ENCODE measurements around the gene ERP27.

The ERP27 gene

GRCh38 chr12:14959463-14959862 lies 21.1 kb upstream of the ERP27 start:
- Histone ChIP-seq H3K27me3 (ENCODE audit: insufficient read depth, insufficient read length) (no peaks in the 10 kb centered on the region), H3K4me3 (ENCODE audit: insufficient read length, low read depth) (no peak overlapping the region), H3K4me1 (ENCODE audit: insufficient read depth, insufficient read length) (peaks cover 4% of the 10 kb centered on the region), H3K9ac (ENCODE audit: insufficient read length, low read depth) (no peak overlapping the region), H3K36me3 (ENCODE audit: insufficient read depth, insufficient read length, low read length) (no peaks in the 10 kb centered on the region), H3K9me3 (ENCODE audit: insufficient read depth, low read length) (no peaks in the 10 kb centered on the region)
- DNase-seq (ENCODE audit: low read depth, low spot score): no peak
- TF ChIP-seq YY1 (IDR thresholded peaks at IDR 0.05; ENCODE audit: insufficient read depth, insufficient read length): no peak
- TF ChIP-seq SUZ12 (IDR thresholded peaks at IDR 0.05; ENCODE audit: extremely low read depth, insufficient read depth, insufficient read length): no peak

DNA sequence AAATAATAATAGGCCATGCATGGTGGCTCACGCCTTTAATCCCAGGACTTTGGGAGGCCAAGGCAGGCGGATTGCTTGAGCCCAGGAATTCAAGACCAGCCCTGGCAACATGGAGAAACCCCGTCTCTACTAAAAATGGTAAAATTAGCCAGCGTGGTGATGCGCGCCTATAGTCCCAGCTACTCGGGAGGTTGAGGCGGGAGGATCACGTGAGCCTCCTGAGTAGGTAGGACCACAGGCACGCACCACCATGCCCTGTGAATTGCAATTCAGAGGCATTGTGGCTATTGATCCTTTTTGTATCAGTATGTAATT lies 20.7 kb upstream of the ERP27 start:
- no peak overlapping the region for H3K9ac ChIP-seq (ENCODE audit: insufficient read length, low read depth)
- no peak for TF ChIP-seq ZNF274 (IDR thresholded peaks at IDR 0.05; ENCODE audit: low read depth, low read length)
- TF ChIP-seq YY1 (IDR thresholded peaks at IDR 0.05; ENCODE audit: insufficient read depth, insufficient read length): no peak
- TF ChIP-seq SUZ12 (IDR thresholded peaks at IDR 0.05; ENCODE audit: extremely low read depth, insufficient read depth, insufficient read length): no peak
- H3K9me3 ChIP-seq (ENCODE audit: insufficient read depth, low read length): no peaks in the 10 kb centered on the region
- peaks cover 4% of the 10 kb centered on the region for H3K4me1 ChIP-seq (ENCODE audit: insufficient read depth, insufficient read length)
- no peak overlapping the region for H3K4me3 ChIP-seq (ENCODE audit: insufficient read length, low read depth)
- DNase-seq (ENCODE audit: low read depth, low spot score): no peak
- H3K27me3 ChIP-seq (ENCODE audit: insufficient read depth, insufficient read length): no peaks in the 10 kb centered on the region
- H3K36me3 ChIP-seq (ENCODE audit: insufficient read depth, insufficient read length, low read length): no peaks in the 10 kb centered on the region

- Histone ChIP-seq H3K36me3 (ENCODE audit: insufficient read depth, insufficient read length, low read length) (no peaks in the 10 kb centered on the region), H3K9me3 (ENCODE audit: insufficient read depth, low read length) (no peaks in the 10 kb centered on the region), H3K9ac (ENCODE audit: insufficient read length, low read depth) (no peak overlapping the region), H3K4me3 (ENCODE audit: insufficient read length, low read depth) (no peak overlapping the region), H3K4me1 (ENCODE audit: insufficient read depth, insufficient read length) (peaks cover 4% of the 10 kb centered on the region), H3K27me3 (ENCODE audit: insufficient read depth, insufficient read length) (no peaks in the 10 kb centered on the region)
- TF ChIP-seq ZNF274 (IDR thresholded peaks at IDR 0.05; ENCODE audit: low read depth, low read length) (no peak), SUZ12 (IDR thresholded peaks at IDR 0.05; ENCODE audit: extremely low read depth, insufficient read depth, insufficient read length) (no peak), YY1 (IDR thresholded peaks at IDR 0.05; ENCODE audit: insufficient read depth, insufficient read length) (no peak)
- DNase-seq (ENCODE audit: low read depth, low spot score): no peak
These were observed 20.2 kb upstream of the ERP27 start for GRCh38 chr12:14958361-14959125.

DNA sequence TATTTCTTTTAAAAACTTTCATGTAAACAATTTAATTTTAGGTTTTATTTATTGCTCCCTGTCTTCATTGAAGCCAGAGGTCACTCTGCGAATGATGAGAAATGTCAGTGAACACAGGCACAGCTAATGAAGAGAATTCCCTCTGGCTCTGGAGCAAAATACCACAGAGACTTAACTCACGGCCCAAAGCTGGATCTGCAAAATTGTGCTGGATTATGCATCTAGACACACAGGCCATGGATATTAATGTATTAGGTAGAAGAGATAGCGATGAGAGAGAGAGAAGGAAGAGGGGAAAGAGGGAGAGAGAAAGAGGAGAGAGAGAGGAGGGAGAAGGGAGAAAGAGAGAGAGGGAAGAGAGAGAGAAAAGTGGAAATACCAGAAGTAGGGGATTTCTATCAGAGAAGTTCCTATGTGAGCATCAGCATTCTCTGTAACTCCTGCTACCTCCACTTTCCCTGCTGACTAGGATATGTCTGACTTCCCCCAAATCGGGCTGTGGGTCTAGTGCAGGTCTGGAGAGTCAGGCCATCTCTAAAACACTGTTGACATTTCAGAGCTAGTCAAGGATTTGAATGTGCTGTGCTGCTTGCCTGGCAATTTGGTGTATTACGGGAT lies 19.3 kb upstream of the ERP27 start:
- H3K36me3 ChIP-seq (ENCODE audit: insufficient read depth, insufficient read length, low read length): no peaks in the 10 kb centered on the region
- H3K4me3 ChIP-seq (ENCODE audit: insufficient read length, low read depth): no peak overlapping the region
- H3K4me1 ChIP-seq (ENCODE audit: insufficient read depth, insufficient read length): peaks cover 4% of the 10 kb centered on the region
- DNase-seq (ENCODE audit: low read depth, low spot score): no peak
- H3K9me3 ChIP-seq (ENCODE audit: insufficient read depth, low read length): no peaks in the 10 kb centered on the region
- no peak for TF ChIP-seq ZNF274 (IDR thresholded peaks at IDR 0.05; ENCODE audit: low read depth, low read length)
- TF ChIP-seq SUZ12 (IDR thresholded peaks at IDR 0.05; ENCODE audit: extremely low read depth, insufficient read depth, insufficient read length): no peak
- TF ChIP-seq YY1 (IDR thresholded peaks at IDR 0.05; ENCODE audit: insufficient read depth, insufficient read length): no peak
- H3K9ac ChIP-seq (ENCODE audit: insufficient read length, low read depth): no peak overlapping the region
- no peaks in the 10 kb centered on the region for H3K27me3 ChIP-seq (ENCODE audit: insufficient read depth, insufficient read length)

DNA sequence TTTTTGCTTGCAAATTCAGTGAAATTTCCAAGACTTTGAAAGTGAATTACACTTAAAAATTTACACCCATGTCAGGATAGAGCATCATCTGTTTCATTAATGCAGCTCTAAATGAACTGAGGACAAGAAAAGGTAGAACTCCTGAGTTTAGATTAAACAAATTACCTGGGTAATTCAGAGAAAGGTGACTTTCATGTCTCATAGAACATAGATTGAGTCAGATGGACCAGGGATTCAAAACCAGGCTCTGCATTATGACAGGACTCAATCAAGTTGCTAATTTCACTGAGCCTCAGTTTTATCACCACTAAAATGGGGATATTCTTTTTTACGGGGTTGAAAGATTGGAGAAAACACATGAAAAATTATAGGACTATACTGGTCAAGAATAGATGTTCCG lies 18.6 kb upstream of the ERP27 start:
- H3K27me3 ChIP-seq (ENCODE audit: insufficient read depth, insufficient read length): no peaks in the 10 kb centered on the region
- no peaks in the 10 kb centered on the region for H3K36me3 ChIP-seq (ENCODE audit: insufficient read depth, insufficient read length, low read length)
- TF ChIP-seq ZNF274 (IDR thresholded peaks at IDR 0.05; ENCODE audit: low read depth, low read length): no peak
- no peak for TF ChIP-seq YY1 (IDR thresholded peaks at IDR 0.05; ENCODE audit: insufficient read depth, insufficient read length)
- no peak for TF ChIP-seq SUZ12 (IDR thresholded peaks at IDR 0.05; ENCODE audit: extremely low read depth, insufficient read depth, insufficient read length)
- H3K9ac ChIP-seq (ENCODE audit: insufficient read length, low read depth): no peak overlapping the region
- H3K4me3 ChIP-seq (ENCODE audit: insufficient read length, low read depth): no peak overlapping the region
- no peak for DNase-seq (ENCODE audit: low read depth, low spot score)
- no peaks in the 10 kb centered on the region for H3K9me3 ChIP-seq (ENCODE audit: insufficient read depth, low read length)
- peaks cover 4% of the 10 kb centered on the region for H3K4me1 ChIP-seq (ENCODE audit: insufficient read depth, insufficient read length)

DNA sequence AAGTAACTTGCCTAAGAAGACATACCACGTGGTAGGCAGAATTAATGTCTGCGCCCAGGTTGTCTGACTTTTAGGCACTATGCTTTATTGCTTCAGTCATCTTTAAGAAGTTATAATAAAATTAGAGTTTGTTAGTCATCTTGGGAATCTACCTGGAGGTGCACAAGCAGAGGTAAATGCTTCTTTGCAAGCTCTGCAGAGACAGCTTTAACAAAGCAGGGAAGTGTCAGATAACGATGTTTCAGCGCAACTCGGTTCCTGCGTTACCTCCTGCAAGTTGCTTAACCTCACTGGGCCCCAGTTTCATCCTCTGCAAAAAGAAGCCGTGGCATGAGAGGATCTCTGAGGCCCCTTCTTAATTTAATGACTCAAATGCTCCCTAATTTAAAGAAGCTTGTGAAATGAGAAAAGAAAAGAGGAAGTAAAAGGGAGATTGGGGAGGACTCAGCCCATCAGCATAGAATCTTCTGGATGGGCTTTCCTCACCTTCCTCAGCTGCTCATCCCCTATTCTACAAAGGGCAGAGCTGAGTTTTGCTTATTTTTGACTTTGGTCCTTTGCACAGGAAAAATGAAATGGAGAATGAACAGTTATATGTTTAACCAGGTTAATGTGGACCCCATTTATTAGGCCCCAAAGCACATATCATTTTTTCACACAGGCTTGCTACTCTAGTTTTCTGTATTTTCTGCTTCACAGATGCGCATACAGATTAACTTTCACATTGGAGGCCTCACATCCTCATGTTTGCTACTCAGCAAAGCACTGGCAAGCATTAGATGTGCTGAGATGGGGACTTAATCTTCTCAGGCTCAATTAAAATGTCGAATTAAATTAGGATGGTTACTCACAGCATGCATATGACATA lies 17.9 kb upstream of the ERP27 start:
- no peak overlapping the region for H3K9ac ChIP-seq (ENCODE audit: insufficient read length, low read depth)
- DNase-seq (ENCODE audit: low read depth, low spot score): no peak
- H3K27me3 ChIP-seq (ENCODE audit: insufficient read depth, insufficient read length): no peaks in the 10 kb centered on the region
- H3K36me3 ChIP-seq (ENCODE audit: insufficient read depth, insufficient read length, low read length): no peaks in the 10 kb centered on the region
- peaks cover 4% of the 10 kb centered on the region for H3K4me1 ChIP-seq (ENCODE audit: insufficient read depth, insufficient read length)
- no peaks in the 10 kb centered on the region for H3K9me3 ChIP-seq (ENCODE audit: insufficient read depth, low read length)
- no peak for TF ChIP-seq SUZ12 (IDR thresholded peaks at IDR 0.05; ENCODE audit: extremely low read depth, insufficient read depth, insufficient read length)
- TF ChIP-seq YY1 (IDR thresholded peaks at IDR 0.05; ENCODE audit: insufficient read depth, insufficient read length): no peak
- no peak for TF ChIP-seq ZNF274 (IDR thresholded peaks at IDR 0.05; ENCODE audit: low read depth, low read length)
- no peak overlapping the region for H3K4me3 ChIP-seq (ENCODE audit: insufficient read length, low read depth)

DNA sequence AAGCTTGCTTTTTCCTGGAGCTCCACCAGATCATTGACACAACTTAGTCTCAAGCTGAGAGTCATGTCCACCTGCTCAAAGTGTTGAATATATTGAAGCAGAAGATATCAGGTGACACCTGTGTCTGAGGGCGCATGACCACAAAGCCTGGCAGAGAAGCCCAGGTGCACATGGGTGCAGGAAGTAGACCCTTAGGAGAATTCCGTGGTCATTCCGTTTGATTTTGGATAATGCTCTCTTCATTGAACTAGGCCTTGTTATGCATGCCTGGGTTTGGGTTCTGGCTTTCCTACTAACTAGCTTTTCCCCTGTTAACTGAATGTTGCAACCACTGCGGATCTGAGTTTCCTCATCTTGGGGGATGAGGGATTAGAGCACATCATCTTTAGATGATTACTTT lies 15.9 kb upstream of the ERP27 start:
- H3K9ac ChIP-seq (ENCODE audit: insufficient read length, low read depth): no peak overlapping the region
- H3K36me3 ChIP-seq (ENCODE audit: insufficient read depth, insufficient read length, low read length): no peaks in the 10 kb centered on the region
- H3K4me3 ChIP-seq (ENCODE audit: insufficient read length, low read depth): no peak overlapping the region
- H3K9me3 ChIP-seq (ENCODE audit: insufficient read depth, low read length): no peaks in the 10 kb centered on the region
- no peaks in the 10 kb centered on the region for H3K4me1 ChIP-seq (ENCODE audit: insufficient read depth, insufficient read length)
- no peak for TF ChIP-seq ZNF274 (IDR thresholded peaks at IDR 0.05; ENCODE audit: low read depth, low read length)
- no peak for TF ChIP-seq SUZ12 (IDR thresholded peaks at IDR 0.05; ENCODE audit: extremely low read depth, insufficient read depth, insufficient read length)
- no peak for TF ChIP-seq YY1 (IDR thresholded peaks at IDR 0.05; ENCODE audit: insufficient read depth, insufficient read length)
- no peaks in the 10 kb centered on the region for H3K27me3 ChIP-seq (ENCODE audit: insufficient read depth, insufficient read length)
- DNase-seq (ENCODE audit: low read depth, low spot score): no peak

All from NT2/D1 (cell line).